Left lobe of liver (tissue), 2 donors: ENCODE data around the gene MYEF2. TPM values are rescaled to one million over a fixed set of nuclear protein-coding genes. Genes with fewer than 3 reads are reported as not detected.
A peak's percentile ranks its signal among the peaks of the same experiment; 100 is the strongest.

Source experiments
- ATAC-seq: fragments of 200-7000 bp; cut with Tn5 transposase; one replicate; pipeline ENCODE4 v1.9.1; 2020; ENCODE audit warnings: mild to moderate bottlenecking, moderate library complexity
- DNase-seq: peaks from one replicate; pipeline ENCODE4 v3.0.0-alpha.2; 2020; ENCODE audit warnings: low spot score
- total RNA-seq: library from RNA; stranded (reverse); gene quantifications from one replicate; pipeline ENCODE4 v1.2.1, GENCODE V29; 2021
- donor health status: DM: no; HTN: no; CAD: no; lungs with moderate emphysema.
- donor health status: DM: no; HTN: yes; CAD: no.

MYEF2 gene, protein sequence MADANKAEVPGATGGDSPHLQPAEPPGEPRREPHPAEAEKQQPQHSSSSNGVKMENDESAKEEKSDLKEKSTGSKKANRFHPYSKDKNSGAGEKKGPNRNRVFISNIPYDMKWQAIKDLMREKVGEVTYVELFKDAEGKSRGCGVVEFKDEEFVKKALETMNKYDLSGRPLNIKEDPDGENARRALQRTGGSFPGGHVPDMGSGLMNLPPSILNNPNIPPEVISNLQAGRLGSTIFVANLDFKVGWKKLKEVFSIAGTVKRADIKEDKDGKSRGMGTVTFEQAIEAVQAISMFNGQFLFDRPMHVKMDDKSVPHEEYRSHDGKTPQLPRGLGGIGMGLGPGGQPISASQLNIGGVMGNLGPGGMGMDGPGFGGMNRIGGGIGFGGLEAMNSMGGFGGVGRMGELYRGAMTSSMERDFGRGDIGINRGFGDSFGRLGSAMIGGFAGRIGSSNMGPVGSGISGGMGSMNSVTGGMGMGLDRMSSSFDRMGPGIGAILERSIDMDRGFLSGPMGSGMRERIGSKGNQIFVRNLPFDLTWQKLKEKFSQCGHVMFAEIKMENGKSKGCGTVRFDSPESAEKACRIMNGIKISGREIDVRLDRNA
- total RNA-seq: 0.20 TPM

DNA sequence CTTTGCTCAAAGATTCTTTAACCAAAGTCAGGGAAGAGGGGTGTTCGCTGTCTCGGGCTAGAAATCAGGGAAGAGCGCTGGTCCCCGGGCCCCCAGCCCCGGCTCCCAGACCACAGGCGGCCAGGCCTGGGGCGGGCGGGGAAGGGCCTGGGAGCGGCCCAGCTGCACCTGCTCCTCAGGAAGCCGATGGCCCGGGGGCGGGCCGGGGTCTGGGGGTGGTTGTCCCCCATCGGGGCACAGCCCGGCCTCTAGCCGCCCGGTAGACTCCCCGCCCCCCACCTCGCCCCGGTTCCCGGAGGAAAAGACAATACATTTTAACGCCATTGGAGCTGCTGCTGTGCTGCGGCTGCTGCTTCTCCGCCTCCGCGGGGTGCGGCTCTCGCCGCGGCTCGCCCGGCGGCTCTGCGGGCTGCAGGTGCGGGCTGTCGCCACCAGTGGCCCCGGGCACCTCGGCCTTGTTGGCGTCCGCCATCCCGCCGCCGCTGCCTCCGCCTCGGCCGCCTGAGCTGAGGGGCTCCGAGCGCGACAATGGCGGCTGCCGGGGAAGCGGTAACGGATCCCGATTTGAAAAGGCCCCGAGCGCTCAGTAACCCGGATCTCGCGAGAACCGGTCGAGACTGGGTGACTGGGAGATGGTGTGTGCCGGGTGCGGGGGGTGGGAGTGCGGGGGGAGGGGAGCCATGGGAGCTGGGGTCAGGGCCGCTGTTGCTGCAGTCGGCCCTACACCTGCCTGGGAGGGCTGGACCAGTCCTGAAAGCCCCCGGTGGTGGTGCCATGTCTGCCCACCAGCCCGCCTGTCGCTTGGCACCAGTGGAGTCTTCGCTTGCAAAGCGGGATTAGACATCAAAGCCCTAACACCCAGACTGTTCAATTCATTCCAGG, at the start of gene MYEF2:
MYEF2 (minus strand) TSS at position 530 of the 882 bp plus-strand sequence; CDS start at position 472, 58 bp downstream.
- ATAC-seq: peak; percentile 26
- DNase-seq: no peak

DNA sequence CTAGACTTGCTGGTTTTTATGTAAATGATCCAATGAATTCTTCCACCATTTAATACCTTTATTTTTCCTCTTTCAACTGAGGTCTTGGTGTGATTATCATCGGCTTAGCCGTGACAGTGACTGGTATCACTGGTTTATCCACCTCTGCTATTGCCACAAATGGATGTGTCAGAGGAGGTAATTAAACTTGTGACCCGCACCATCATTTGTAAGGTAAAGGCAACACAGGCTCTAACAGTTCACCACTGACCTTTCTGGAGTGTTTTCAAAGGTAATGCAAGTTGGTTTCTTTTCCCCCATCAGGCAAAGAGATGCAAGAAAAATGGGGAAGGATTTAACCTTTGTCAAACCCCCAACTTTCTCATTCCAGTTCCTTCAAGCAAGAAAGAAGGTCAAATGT, 47.7 kb upstream of the MYEF2 start:
- no peak for DNase-seq
- ATAC-seq: no peak

- ATAC-seq: no peak
These were observed 44.5 kb upstream of the MYEF2 start for GRCh38 chr15:48222627-48223026.

DNA sequence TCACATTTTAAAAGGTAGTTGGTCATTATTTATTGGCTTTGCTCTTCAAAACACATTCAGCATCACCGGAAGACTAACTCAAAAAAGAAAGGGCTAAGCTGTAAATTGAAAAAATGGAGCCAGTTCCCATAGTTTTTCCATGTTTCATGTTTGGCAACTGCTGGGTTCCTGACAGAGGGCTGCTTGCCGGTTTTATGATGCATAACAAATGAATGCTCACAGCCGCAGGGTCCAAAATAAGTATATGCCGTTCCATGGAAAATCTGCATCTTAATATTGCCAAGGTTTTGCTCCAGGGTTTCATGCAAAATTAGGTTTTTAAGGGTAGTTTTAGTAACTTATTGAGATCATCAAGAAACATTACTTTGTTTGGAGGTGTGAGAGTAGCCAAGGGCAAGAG, 43.8 kb upstream of the MYEF2 start:
- ATAC-seq (no peak), DNase-seq (no peak)

More at GRCh38 chr15:48222627-48223026, 44.5 kb upstream of the MYEF2 start:
- DNase-seq: no peak

- no peak for ATAC-seq
- DNase-seq: no peak
These were observed 43.2 kb upstream of the MYEF2 start for GRCh38 chr15:48221261-48221660.

DNA sequence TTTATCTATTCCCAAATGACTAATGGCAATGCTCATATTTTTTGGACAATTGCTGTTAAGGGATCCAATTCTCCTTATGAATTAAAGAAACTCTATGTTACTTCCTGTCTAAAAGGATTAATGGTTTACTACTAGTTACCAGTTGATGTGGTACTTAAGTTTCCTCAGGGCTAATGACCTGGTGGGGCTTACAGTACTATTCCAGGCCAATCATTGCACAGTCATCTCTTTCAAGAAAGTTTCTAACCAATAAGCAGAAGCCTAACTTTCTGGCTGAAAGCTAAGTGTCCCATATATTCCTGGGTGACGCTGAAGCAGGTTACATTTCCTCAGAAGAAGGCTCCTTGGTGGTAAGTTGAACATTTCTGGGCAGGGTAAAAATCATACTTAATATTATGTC, 27.9 kb upstream of the MYEF2 start, which contains the start of gene SLC12A1:
SLC12A1 (plus strand) TSS at position 322 of the 400 bp plus-strand sequence. CDS start 1,418 bp downstream, outside the sequence.
- DNase-seq: no peak
- ATAC-seq: no peak

DNA sequence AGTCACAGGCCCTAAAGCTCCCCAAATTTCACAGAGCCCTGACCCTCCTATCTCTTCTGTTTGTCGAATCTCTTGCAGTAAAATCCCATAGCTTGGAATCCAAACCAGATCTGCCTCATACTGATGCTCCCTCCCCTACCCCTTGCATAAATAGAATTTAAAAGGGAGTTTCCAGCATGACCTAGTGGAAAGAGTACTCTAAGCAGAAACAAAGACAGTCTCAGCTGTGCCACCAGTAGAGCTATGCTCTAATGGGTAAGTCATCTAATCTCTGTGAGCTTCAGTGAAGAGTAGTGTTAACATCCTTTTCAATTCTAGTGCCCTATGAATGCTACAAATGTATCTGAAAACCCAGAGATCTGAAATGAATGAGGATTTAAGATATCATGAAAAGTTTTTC, 24.0 kb upstream of the MYEF2 start:
- ATAC-seq (no peak), DNase-seq (no peak)

DNA sequence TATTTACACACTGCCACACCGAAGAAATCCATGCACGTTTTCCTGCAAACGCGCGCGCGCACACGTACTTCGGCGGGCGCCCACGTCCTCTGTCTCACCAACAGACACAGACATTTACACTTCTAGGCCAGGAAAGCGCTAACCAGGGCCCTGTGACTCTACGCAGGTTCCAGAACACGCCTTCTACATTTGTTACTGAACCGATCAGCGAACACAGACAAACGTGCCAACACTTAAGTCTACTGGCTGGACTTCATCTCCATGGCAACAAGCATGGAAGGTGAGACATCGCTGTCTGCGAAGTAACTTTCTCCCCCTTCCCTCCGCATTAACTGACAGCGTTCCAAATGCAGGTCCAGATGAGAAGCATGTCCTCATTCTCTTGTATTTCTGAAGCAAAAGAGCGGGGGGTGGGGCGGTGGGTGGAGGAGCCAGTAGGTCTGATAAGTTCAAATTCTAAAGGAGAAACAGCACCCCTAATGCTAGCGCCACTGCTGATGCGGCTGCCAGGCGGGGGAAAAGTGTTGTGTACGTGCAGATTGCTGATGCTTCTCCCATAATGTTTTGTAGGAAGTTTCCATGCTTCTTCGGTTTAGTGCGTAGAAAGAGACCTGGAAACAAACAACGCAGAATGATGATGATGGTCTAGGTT, 13.6 kb upstream of the MYEF2 start, which contains the start of gene CTXN2:
CTXN2 (plus strand) TSS at position 92 of the 652 bp plus-strand sequence. CDS start 9,636 bp downstream, outside the sequence.
- DNase-seq (no peak), ATAC-seq (no peak)

DNA sequence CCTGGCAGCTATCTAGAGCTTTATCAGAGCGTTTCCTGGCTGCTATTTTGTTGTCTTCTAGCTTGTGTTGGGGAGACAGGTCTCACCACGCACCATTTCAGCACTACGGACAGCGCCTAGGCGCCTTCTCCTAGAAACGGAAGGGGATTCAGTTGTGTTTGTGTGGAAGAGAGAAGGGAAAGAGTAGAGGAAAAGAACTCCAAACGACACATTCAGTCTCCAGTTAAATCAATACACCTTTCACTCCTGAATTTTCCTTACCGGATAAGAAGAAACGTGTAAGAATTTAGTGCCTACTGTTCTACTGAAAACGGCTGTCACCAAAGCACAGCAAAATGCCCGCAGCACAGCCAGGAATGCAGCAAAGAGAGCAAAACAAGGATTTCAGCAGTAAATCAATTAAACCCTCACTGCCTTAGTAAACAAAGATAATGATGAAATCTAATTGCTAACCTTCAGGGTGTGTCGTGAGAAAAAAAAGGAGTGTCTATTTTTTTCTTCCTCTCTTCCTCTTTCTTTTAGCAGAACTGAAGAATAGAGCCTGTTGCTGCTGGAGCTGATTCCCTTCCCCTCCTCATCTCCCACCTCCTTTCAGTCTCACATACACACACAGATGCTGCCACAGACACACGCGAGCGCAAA, 13.0 kb upstream of the MYEF2 start:
- DNase-seq (no peak), ATAC-seq (peak; percentile 56)

GRCh38 chr15:48186271-48186670, 8.2 kb upstream of the MYEF2 start:
- ATAC-seq: no peak
- no peak for DNase-seq

- DNase-seq (no peak), ATAC-seq (no peak)
These were observed 7.4 kb upstream of the MYEF2 start for GRCh38 chr15:48185529-48185928.

DNA sequence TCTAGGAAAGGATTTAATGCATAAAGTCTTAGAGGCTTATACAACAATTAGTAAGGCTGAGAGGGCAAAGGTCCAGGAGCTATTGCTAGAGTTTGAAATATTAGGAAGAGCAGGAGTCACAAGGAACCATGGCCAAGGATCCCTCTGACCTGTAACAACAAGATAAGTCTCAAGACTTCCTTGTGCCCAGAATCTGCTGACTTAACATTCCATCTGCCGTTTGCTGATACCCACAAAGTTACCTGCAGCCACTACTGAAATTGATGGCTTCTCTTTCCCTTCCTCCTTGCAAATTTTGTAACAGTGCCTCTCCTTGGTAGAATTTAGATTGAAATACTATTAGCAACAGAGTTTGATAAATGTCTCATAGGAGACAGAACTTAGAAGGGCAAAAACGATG, 4.7 kb upstream of the MYEF2 start:
- ATAC-seq (no peak), DNase-seq (no peak)

- no peak for ATAC-seq
- no peak for DNase-seq
These were observed 495 bp upstream of the MYEF2 start for GRCh38 chr15:48178648-48178931.

GRCh38 chr15:48177383-48177765, 721 bp downstream of the MYEF2 start:
- ATAC-seq (no peak), DNase-seq (no peak)

DNA sequence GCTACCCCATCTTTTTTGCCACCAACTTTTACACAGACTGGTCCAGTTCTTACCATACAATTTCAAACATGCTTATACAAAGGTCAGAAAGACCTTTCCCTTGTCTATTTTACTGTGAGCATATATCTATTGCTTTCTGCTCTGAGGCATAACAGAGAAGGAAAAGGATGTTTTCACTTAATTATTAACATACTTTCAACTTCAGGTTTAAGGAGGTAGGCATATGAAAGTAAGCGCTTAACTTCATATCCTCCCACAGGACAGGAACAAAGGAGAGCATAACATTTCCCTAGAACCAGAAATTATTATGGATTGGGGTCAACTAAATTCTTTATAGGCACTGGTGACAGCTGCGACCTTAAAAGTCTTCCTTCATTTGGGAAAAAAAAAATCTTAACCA, 1.1 kb downstream of the MYEF2 start:
- DNase-seq (no peak), ATAC-seq (no peak)

DNA sequence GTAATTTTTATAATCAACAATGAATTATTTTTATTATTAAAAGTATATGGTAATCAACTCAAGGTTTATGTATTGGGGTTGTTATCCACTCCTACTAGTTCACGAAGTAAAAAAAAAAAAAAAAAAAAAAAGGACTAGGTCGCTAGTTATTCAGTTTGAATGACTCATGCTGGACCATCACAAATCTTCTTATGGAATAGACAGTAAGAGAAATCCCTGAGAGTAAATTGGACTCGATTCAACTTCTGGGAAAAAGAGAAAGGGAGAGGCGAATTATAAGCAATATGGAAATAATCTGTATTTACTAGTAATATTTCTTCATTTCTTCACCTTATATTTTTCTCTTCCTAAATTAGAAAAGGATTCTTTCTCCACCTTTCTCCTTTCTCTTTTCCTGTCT, 2.0 kb downstream of the MYEF2 start:
- DNase-seq (no peak), ATAC-seq (no peak)

- DNase-seq (no peak), ATAC-seq (no peak)
These were observed 3.0 kb downstream of the MYEF2 start for GRCh38 chr15:48175126-48175525.

GRCh38 chr15:48170981-48171380, 7.1 kb downstream of the MYEF2 start:
- no peak for DNase-seq

DNA sequence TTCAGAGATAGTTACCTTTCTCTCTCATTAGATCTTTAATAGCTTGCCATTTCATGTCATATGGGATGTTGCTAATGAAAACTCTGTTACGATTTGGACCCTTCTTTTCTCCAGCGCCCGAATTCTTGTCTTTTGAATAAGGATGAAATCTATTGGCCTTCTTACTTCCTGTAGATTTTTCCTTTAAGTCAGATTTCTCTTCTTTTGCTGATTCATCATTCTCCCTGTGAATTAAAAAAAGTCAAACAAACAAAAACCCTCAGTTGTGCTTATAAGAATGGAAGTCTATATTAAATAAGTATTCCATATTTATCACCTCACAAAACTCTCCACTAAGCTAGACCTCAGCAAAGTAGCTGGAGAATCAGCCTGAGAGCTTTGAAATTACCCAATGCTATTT, 9.5 kb downstream of the MYEF2 start:
- DNase-seq (no peak), ATAC-seq (no peak)

More at GRCh38 chr15:48170981-48171380, 7.1 kb downstream of the MYEF2 start:
- no peak for ATAC-seq

GRCh38 chr15:48153526-48153925, 24.6 kb downstream of the MYEF2 start:
- DNase-seq (no peak), ATAC-seq (no peak)
